ENCODE data around the gene RAPGEF4.

RAPGEF4 gene

DNA sequence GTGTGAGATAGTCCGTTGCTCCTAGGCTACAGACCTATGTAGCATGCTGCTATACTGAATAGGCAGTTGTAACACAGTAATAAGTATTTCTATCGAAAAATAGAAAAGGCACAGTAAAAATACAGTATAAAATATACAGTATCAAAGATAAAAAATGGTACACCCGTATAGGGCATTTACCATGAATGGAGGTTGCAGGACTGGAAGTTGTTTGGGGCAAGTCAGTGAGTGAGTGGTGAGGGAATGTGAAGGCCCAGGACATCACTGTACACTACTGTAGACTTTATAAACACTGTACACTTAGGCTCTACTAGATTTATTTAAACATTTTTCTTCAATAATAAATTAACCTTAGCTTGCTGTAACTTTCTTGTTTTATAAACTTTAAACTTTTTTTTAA, 343.5 kb downstream of the RAPGEF4 start:
- Histone ChIP-seq H3K4me3 (ENCODE audit: low read depth, low read length) (no peak overlapping the region), H3K36me3 (ENCODE audit: control insufficient read depth in 2 of 2, insufficient read depth in 1 of 2, low read length in 2 of 2) (peaks cover 0 to 4% of the 10 kb centered on the region in 2 experiments; a peak in 1 of 3 replicates), H3K27ac (ENCODE audit: extremely low read depth, low read depth, low read length) (no peak overlapping the region), H3K4me1 (ENCODE audit: control insufficient read depth, insufficient read depth, low read length) (no peaks in the 10 kb centered on the region), H3K9me3 (ENCODE audit: control insufficient read depth, insufficient read depth, low read depth, low read length) (no peaks in the 10 kb centered on the region)
- no peak for TF ChIP-seq ZNF302 (tag by site-specific recombination; IDR thresholded peaks at IDR 0.05; ENCODE audit: low read depth)
- TF ChIP-seq, protein P1, sequence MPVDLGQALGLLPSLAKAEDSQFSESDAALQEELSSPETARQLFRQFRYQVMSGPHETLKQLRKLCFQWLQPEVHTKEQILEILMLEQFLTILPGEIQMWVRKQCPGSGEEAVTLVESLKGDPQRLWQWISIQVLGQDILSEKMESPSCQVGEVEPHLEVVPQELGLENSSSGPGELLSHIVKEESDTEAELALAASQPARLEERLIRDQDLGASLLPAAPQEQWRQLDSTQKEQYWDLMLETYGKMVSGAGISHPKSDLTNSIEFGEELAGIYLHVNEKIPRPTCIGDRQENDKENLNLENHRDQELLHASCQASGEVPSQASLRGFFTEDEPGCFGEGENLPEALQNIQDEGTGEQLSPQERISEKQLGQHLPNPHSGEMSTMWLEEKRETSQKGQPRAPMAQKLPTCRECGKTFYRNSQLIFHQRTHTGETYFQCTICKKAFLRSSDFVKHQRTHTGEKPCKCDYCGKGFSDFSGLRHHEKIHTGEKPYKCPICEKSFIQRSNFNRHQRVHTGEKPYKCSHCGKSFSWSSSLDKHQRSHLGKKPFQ (tag by site-specific recombination; IDR thresholded peaks at IDR 0.05): no peak
- no peak for TF ChIP-seq ZNF175 (tag by site-specific recombination; IDR thresholded peaks at IDR 0.05)
- TF ChIP-seq YY2 (tag by site-specific recombination; IDR thresholded peaks at IDR 0.05): no peak
- no peak for TF ChIP-seq ZNF274 (IDR thresholded peaks at IDR 0.05; ENCODE audit: low read length)
- no peak for TF ChIP-seq ZNF274 (tag by site-specific recombination; IDR thresholded peaks at IDR 0.05; ENCODE audit: borderline replicate concordance)
- TF ChIP-seq, protein P2, sequence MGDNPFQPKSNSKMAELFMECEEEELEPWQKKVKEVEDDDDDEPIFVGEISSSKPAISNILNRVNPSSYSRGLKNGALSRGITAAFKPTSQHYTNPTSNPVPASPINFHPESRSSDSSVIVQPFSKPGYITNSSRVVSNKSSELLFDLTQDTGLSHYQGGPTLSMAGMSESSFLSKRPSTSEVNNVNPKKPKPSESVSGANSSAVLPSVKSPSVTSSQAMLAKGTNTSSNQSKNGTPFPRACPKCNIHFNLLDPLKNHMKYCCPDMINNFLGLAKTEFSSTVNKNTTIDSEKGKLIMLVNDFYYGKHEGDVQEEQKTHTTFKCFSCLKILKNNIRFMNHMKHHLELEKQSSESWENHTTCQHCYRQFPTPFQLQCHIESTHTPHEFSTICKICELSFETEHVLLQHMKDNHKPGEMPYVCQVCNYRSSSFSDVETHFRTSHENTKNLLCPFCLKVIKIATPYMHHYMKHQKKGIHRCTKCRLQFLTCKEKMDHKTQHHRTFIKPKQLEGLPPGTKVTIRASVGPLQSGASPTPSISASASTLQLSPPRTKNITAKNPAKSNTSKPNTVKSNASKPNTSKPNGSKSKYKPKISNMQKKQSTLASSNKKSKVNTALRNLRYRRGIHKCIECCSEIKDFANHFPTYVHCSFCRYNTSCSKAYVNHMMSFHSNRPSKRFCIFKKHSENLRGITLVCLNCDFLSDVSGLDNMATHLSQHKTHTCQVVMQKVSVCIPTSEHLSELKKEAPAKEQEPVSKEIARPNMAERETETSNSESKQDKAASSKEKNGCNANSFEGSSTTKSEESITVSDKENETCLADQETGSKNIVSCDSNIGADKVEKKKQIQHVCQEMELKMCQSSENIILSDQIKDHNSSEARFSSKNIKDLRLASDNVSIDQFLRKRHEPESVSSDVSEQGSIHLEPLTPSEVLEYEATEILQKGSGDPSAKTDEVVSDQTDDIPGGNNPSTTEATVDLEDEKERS (tag by site-specific recombination; IDR thresholded peaks at IDR 0.05): no peak
- TF ChIP-seq GLIS2 (tag by site-specific recombination; IDR thresholded peaks at IDR 0.05): no peak
- TF ChIP-seq PRDM1 (tag by site-specific recombination; IDR thresholded peaks at IDR 0.05): no peak
- no peak for TF ChIP-seq RBAK (tag by site-specific recombination; IDR thresholded peaks at IDR 0.05)
- TF ChIP-seq, protein P3, sequence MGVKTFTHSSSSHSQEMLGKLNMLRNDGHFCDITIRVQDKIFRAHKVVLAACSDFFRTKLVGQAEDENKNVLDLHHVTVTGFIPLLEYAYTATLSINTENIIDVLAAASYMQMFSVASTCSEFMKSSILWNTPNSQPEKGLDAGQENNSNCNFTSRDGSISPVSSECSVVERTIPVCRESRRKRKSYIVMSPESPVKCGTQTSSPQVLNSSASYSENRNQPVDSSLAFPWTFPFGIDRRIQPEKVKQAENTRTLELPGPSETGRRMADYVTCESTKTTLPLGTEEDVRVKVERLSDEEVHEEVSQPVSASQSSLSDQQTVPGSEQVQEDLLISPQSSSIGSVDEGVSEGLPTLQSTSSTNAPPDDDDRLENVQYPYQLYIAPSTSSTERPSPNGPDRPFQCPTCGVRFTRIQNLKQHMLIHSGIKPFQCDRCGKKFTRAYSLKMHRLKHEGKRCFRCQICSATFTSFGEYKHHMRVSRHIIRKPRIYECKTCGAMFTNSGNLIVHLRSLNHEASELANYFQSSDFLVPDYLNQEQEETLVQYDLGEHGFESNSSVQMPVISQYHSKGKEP (tag by site-specific recombination; IDR thresholded peaks at IDR 0.05): no peak
- TF ChIP-seq, protein P4, sequence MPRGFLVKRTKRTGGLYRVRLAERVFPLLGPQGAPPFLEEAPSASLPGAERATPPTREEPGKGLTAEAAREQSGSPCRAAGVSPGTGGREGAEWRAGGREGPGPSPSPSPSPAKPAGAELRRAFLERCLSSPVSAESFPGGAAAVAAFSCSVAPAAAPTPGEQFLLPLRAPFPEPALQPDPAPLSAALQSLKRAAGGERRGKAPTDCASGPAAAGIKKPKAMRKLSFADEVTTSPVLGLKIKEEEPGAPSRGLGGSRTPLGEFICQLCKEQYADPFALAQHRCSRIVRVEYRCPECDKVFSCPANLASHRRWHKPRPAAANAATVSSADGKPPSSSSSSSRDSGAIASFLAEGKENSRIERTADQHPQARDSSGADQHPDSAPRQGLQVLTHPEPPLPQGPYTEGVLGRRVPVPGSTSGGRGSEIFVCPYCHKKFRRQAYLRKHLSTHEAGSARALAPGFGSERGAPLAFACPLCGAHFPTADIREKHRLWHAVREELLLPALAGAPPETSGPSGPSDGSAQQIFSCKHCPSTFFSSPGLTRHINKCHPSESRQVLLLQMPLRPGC (tag by site-specific recombination; IDR thresholded peaks at IDR 0.05): no peak
- TF ChIP-seq ZIC2 (tag by site-specific recombination; IDR thresholded peaks at IDR 0.05): no peak
- TF ChIP-seq MZF1 (tag by site-specific recombination; IDR thresholded peaks at IDR 0.05; ENCODE audit: borderline replicate concordance): no peak
- TF ChIP-seq ZNF791 (tag by site-specific recombination; IDR thresholded peaks at IDR 0.05): no peak
- TF ChIP-seq ZNF701 (tag by site-specific recombination; IDR thresholded peaks at IDR 0.05): no peak
- TF ChIP-seq ZNF10 (tag by site-specific recombination; IDR thresholded peaks at IDR 0.05): no peak
- ChIA-PET POLR2A (interaction anchor here (0.8 to 0.9 kb wide), 2 partner anchors 9 to 1362 kb away, joined by 3 to 4 read pairs; no protein-coding TSS in a partner anchor), CTCF (interaction anchor here (0.7 to 3.2 kb wide), 4 partner anchors 13 to 226 kb away, joined by 3 to 15 read pairs (median 6); no protein-coding TSS in a partner anchor)
